KOPT-K1 (cell line): ENCODE results near the gene PTBP3.

Experiments used
- H3K27ac ChIP-seq: fragments of 200-600 bp; sonication (generic); 2 replicates; pipeline ENCODE4 v1.5.1; 2016; ENCODE audit warnings: antibody characterized with exemption, mild to moderate bottlenecking, low read depth, low read length; ENCODE audit not compliant: poor library complexity, severe bottlenecking
- H3K36me3 ChIP-seq: fragments of 200-600 bp; sonication (generic); 2 replicates; pipeline ENCODE4 v1.5.1; 2017; ENCODE audit warnings: antibody characterized with exemption, mild to moderate bottlenecking, low read length, moderate library complexity; ENCODE audit not compliant: insufficient read depth
- H3K9me3 ChIP-seq: fragments of 200-600 bp; sonication (generic); 2 replicates; pipeline ENCODE4 v1.5.1; 2017; ENCODE audit warnings: antibody characterized with exemption, low read length, mild to moderate bottlenecking; ENCODE audit not compliant: insufficient read depth, poor library complexity, severe bottlenecking

PTBP3 gene

GRCh38 chr9:112173489-112174221 lies 159.8 kb downstream of the PTBP3 start:
- Histone ChIP-seq H3K36me3 (no peaks in the 10 kb centered on the region), H3K27ac (peak overlapping the region; percentile 59), H3K9me3 (no peaks in the 10 kb centered on the region)

DNA sequence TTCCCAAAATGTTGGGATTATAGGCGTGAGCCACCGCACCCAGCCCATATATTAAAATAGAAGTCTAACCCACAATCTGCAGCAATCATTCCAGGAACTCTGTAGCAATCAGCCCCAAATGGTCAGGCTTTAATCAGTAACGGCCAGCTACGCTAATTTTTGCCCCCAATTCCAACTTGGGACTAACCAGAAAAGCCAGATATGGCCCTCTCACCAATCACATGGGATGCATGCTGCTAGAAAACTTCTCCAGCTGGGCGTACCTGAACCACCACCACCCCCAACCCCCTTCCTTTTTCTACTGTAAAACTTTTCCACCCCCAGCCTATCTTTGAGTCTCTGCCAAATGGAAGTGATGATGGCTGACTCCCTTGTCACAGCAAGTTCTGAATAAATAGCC lies 162.5 kb downstream of the PTBP3 start:
- H3K9me3 ChIP-seq: no peaks in the 10 kb centered on the region
- H3K36me3 ChIP-seq: no peaks in the 10 kb centered on the region
- no peak overlapping the region for H3K27ac ChIP-seq

GRCh38 chr9:112170235-112170634 lies 163.2 kb downstream of the PTBP3 start:
- no peaks in the 10 kb centered on the region for H3K36me3 ChIP-seq
- H3K9me3 ChIP-seq: no peaks in the 10 kb centered on the region
- H3K27ac ChIP-seq: no peak overlapping the region

DNA sequence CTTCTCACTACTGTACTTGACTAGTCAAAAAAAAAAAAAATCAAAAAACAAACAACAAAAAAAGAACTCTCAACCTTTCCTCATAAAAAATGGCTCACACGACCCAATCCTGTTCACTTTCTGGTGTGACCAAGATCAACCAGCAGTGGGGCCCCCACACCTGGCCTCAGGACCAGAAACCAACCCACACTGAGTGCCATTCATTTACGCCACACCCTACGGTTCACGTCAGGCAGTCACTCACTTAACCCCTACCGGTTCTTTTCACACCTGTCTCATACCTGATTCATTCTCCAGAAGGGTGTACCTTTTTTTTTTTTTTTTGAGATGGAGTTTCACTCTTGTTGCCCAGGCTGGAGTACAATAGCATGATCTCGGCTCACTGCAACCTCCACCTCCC lies 164.1 kb downstream of the PTBP3 start:
- Histone ChIP-seq H3K27ac (no peak overlapping the region), H3K9me3 (no peaks in the 10 kb centered on the region), H3K36me3 (no peaks in the 10 kb centered on the region)

- Histone ChIP-seq H3K27ac (no peak overlapping the region), H3K36me3 (no peaks in the 10 kb centered on the region), H3K9me3 (no peaks in the 10 kb centered on the region)
These were observed 165.2 kb downstream of the PTBP3 start for GRCh38 chr9:112168197-112168596.
